Measurements from ENCODE around the gene WNT8B.

WNT8B gene

DNA sequence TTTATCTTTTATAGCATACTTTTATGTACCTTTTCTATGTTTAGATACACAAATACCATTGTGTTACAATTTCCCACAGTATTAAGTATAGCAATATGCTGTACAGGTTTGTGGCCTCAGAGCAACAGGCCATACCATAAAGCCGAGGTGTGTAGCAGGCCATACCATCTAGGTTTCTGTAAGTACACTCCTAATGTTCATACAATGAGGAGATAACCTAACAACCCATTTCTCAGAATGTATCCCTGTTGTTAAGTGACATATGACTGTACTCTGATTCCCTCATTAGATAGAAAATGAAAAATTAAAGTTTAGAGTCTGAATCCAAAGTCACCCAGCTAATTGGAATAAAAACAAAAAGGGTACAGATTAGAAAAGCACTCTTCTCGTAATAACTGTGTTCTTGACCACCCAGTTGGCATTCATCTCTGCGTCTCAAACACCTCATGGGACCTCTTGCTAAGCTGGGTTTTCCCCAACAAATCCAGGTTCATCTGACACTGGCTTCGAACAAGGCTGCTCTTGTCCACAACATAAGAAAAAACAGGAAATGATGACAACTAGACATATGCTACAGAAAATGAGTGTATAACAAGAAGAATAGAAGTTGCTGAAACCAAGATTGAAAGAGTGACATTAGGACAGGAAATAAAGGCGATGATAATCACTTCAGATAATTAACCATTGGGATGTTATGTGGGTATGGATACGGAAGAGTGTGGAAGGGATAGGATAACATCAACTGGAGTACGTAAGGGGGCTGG lies 65.5 kb downstream of the WNT8B start:
- Histone ChIP-seq H3K9ac (ENCODE audit: low read length) (peak overlapping the region; percentile 94), H3K4me1 (ENCODE audit: insufficient read depth, low read length, severe bottlenecking) (peaks cover 17% of the 10 kb centered on the region), H3K9me3 (ENCODE audit: low read length) (no peaks in the 10 kb centered on the region), H3K4me3 (ENCODE audit: low read depth, low read length, poor library complexity, severe bottlenecking) (peak overlapping the region; percentile 91), H3K27me3 (ENCODE audit: insufficient read depth, low read length) (no peaks in the 10 kb centered on the region), H3K27ac (ENCODE audit: low read depth, low read length, poor library complexity, severe bottlenecking) (peak overlapping the region; percentile 60), H3K36me3 (ENCODE audit: insufficient read depth, low read length) (peaks cover 29% of the 10 kb centered on the region), H3K9me2 (ENCODE audit: low read depth, low read length) (no peaks in the 10 kb centered on the region), H3K4me2 (ENCODE audit: low read length) (peak overlapping the region; percentile 83), H3K79me2 (ENCODE audit: insufficient read depth, low read length) (peaks cover 17% of the 10 kb centered on the region; the same call in 1 of the 2 replicates), H3F3A (ENCODE audit: insufficient read depth, low read length) (no peaks in the 10 kb centered on the region), H4K20me1 (ENCODE audit: insufficient read depth, low read length) (no peaks in the 10 kb centered on the region), H2AFZ (ENCODE audit: low read length) (no peak overlapping the region)
- TF ChIP-seq EZH2 (IDR thresholded peaks at IDR 0.05; ENCODE audit: borderline replicate concordance, low read length) = no peak
- TF ChIP-seq, protein P1, sequence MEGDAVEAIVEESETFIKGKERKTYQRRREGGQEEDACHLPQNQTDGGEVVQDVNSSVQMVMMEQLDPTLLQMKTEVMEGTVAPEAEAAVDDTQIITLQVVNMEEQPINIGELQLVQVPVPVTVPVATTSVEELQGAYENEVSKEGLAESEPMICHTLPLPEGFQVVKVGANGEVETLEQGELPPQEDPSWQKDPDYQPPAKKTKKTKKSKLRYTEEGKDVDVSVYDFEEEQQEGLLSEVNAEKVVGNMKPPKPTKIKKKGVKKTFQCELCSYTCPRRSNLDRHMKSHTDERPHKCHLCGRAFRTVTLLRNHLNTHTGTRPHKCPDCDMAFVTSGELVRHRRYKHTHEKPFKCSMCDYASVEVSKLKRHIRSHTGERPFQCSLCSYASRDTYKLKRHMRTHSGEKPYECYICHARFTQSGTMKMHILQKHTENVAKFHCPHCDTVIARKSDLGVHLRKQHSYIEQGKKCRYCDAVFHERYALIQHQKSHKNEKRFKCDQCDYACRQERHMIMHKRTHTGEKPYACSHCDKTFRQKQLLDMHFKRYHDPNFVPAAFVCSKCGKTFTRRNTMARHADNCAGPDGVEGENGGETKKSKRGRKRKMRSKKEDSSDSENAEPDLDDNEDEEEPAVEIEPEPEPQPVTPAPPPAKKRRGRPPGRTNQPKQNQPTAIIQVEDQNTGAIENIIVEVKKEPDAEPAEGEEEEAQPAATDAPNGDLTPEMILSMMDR (IDR thresholded peaks at IDR 0.05; ENCODE audit: low read length) = no peak

DNA sequence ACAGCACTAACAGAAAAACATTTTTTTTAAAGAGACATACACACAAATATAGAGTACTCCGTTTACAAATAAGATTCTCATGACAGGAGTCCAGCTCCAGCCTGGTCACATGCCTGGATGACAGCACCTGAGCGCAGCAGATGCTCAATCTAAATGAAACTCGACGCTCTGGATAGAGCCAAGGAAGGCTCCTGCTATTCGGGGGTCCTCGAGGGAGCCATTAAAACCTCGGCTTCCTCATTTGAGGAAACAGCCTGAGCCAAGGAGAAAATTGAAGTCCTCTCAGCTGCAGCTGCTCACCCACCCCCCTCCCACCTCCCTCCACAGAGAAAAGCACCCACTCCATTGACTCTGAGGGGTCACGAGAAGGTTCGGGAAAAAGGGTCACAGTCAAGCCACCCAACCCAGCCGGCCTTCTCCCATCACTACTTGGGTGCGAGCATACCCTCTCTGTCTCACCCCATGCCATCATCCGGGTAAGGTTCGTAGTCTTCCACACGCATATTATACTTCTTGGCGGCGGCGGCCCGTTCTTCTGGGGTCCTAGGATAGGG lies 66.2 kb downstream of the WNT8B start:
- Histone ChIP-seq H3F3A (ENCODE audit: insufficient read depth, low read length) (no peaks in the 10 kb centered on the region), H3K9me2 (ENCODE audit: low read depth, low read length) (no peaks in the 10 kb centered on the region), H3K4me1 (ENCODE audit: insufficient read depth, low read length, severe bottlenecking) (peaks cover 17% of the 10 kb centered on the region), H3K4me2 (ENCODE audit: low read length) (peak overlapping the region; percentile 83), H3K79me2 (ENCODE audit: insufficient read depth, low read length) (peaks cover 17% of the 10 kb centered on the region; the same call in 1 of the 2 replicates), H3K4me3 (ENCODE audit: low read depth, low read length, poor library complexity, severe bottlenecking) (peak overlapping the region; percentile 91), H3K36me3 (ENCODE audit: insufficient read depth, low read length) (peaks cover 23% of the 10 kb centered on the region), H3K9me3 (ENCODE audit: low read length) (no peaks in the 10 kb centered on the region), H3K9ac (ENCODE audit: low read length) (peak overlapping the region; percentile 94), H3K27ac (ENCODE audit: low read depth, low read length, poor library complexity, severe bottlenecking) (peak overlapping the region; percentile 60), H3K27me3 (ENCODE audit: insufficient read depth, low read length) (no peaks in the 10 kb centered on the region), H4K20me1 (ENCODE audit: insufficient read depth, low read length) (no peaks in the 10 kb centered on the region), H2AFZ (ENCODE audit: low read length) (no peak overlapping the region)
- TF ChIP-seq, protein P1 (IDR thresholded peaks at IDR 0.05; ENCODE audit: low read length) = no peak
- TF ChIP-seq EZH2 (IDR thresholded peaks at IDR 0.05; ENCODE audit: borderline replicate concordance, low read length) = no peak

DNA sequence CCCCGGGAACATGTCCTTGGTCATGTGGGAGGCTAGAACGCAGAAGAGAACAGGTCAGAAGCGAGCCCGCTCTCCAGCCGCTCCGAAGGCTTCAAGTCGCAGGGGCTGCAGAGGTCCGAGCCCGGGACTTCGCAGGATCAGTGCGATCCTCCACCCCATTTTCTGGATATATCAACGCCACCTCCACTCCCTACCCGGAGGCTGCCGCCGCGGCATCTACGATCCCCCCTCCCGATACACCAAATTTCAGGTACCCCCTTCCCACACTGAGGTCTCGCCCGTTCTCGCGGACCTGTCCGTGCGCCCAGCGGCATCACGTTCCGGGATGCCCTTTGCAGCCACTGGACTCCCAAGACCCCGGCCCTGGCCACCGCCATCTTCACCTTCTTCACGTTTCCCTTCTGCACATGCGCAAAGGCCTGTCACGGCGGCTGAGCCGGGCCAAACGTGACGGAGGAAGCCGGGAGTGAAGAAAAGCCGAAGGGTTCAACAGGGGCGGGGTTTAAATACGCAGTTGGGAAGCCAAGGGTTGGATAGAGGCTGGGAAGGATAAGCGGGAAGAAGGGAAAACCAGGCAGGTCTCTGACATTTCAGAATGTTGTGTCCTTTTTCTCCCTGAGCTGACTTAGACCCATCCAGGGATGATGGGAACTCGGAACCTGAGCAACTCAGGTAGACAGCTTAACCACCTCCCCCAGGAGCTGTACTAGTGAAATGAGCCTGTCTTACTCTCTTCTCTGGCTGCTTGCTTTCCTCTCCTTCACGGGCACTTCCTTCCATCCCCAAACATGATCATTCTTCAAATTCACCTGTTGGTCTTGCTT lies 66.9 kb downstream of the WNT8B start, which contains the start of gene NDUFB8:
Gene NDUFB8, minus strand, starts transcription at position 397 of the 824 bp plus-strand sequence. Its CDS starts 20 bp downstream, at position 377.
- Histone ChIP-seq H2AFZ (ENCODE audit: low read length) (peak within 1 kb of the TSS; percentile 40; the same call in 1 of the 2 replicates), H4K20me1 (ENCODE audit: insufficient read depth, low read length) (no peaks in the 10 kb centered on the region), H3K9ac (ENCODE audit: low read length) (peak within 1 kb of the TSS; percentile 94), H3K79me2 (ENCODE audit: insufficient read depth, low read length) (peaks cover 17% of the 10 kb centered on the region; the same call in 1 of the 2 replicates), H3K36me3 (ENCODE audit: insufficient read depth, low read length) (peaks cover 18% of the 10 kb centered on the region), H3K27me3 (ENCODE audit: insufficient read depth, low read length) (no peaks in the 10 kb centered on the region), H3K4me3 (ENCODE audit: low read depth, low read length, poor library complexity, severe bottlenecking) (peak within 1 kb of the TSS; percentile 91), H3F3A (ENCODE audit: insufficient read depth, low read length) (no peaks in the 10 kb centered on the region), H3K4me2 (ENCODE audit: low read length) (peak within 1 kb of the TSS; percentile 83), H3K4me1 (ENCODE audit: insufficient read depth, low read length, severe bottlenecking) (peaks cover 17% of the 10 kb centered on the region), H3K9me3 (ENCODE audit: low read length) (no peaks in the 10 kb centered on the region), H3K9me2 (ENCODE audit: low read depth, low read length) (no peaks in the 10 kb centered on the region), H3K27ac (ENCODE audit: low read depth, low read length, poor library complexity, severe bottlenecking) (peak within 1 kb of the TSS; percentile 60)
- no peak for TF ChIP-seq EZH2 (IDR thresholded peaks at IDR 0.05; ENCODE audit: borderline replicate concordance, low read length)
- TF ChIP-seq, protein P1 (IDR thresholded peaks at IDR 0.05; ENCODE audit: low read length) = no peak
